GM19025 (cell line): ENCODE measurements around the gene DYNLRB1.
"Not testable (repeated sequence)": the region's sequence is repeated elsewhere in the genome, so short reads cannot be mapped to it uniquely, and the experiment has no call there.

Source experiments
- ATAC-seq: cut with Tn5 transposase; IDR thresholded peaks from one replicate; pipeline ENCODE4 v1.9.1; 2021; ENCODE audit warnings: mild to moderate bottlenecking, low read depth, moderate library complexity; ENCODE audit not compliant: unreplicated experiment

Gene DYNLRB1

GRCh38 chr20:34516247-34517113 is at the start of gene DYNLRB1:
Gene DYNLRB1, plus strand, starts transcription at chr20:34516422. Its CDS starts 37 bp downstream, at chr20:34516459.
- ATAC-seq: peak; percentile 66

- no peak for ATAC-seq
Observed at GRCh38 chr20:34468951-34469350, 47.3 kb upstream of the DYNLRB1 start.

- ATAC-seq: no peak
Observed at GRCh38 chr20:34472246-34472925, 43.8 kb upstream of the DYNLRB1 start.

GRCh38 chr20:34473262-34473883 is 42.8 kb upstream of the DYNLRB1 start:
- ATAC-seq: no peak

- no peak for ATAC-seq
Observed at GRCh38 chr20:34475979-34476736, 40.1 kb upstream of the DYNLRB1 start.

GRCh38 chr20:34479627-34480026 is 36.6 kb upstream of the DYNLRB1 start:
- no peak for ATAC-seq

GRCh38 chr20:34482154-34482553 is 34.1 kb upstream of the DYNLRB1 start:
- ATAC-seq: not testable (repeated sequence)

- not testable (repeated sequence) for ATAC-seq
Observed at GRCh38 chr20:34483585-34484220, 32.5 kb upstream of the DYNLRB1 start.

- no peak for ATAC-seq
Observed at GRCh38 chr20:34485068-34485634, 31.1 kb upstream of the DYNLRB1 start.

- no peak for ATAC-seq
Observed at GRCh38 chr20:34491226-34491931, 24.8 kb upstream of the DYNLRB1 start.

GRCh38 chr20:34491932-34492509 is 24.2 kb upstream of the DYNLRB1 start:
- no peak for ATAC-seq

- no peak for ATAC-seq
Observed at GRCh38 chr20:34493646-34494045, 22.6 kb upstream of the DYNLRB1 start.

- no peak for ATAC-seq
Observed at GRCh38 chr20:34495307-34495706, 20.9 kb upstream of the DYNLRB1 start.

GRCh38 chr20:34495916-34496315 is 20.3 kb upstream of the DYNLRB1 start:
- no peak for ATAC-seq

GRCh38 chr20:34497596-34497995 is 18.6 kb upstream of the DYNLRB1 start:
- ATAC-seq: not testable (repeated sequence)

- ATAC-seq: no peak
Observed at GRCh38 chr20:34500823-34501222, 15.4 kb upstream of the DYNLRB1 start.

GRCh38 chr20:34506480-34506879 is 9.7 kb upstream of the DYNLRB1 start:
- no peak for ATAC-seq

- no peak for ATAC-seq
Observed at GRCh38 chr20:34507702-34508413, 8.4 kb upstream of the DYNLRB1 start.
